Activated CD4-positive, alpha-beta T cell treated with anti-CD3 and anti-CD28 coated beads, Interleukin-2, amount 10 ng/mL, durations not matched to agents 24 days and 14 days (primary cell): ENCODE data around the gene RAP1GDS1. TPM values are rescaled to one million over a fixed set of nuclear protein-coding genes. Genes with fewer than 3 reads are reported as not detected.
A peak's percentile ranks its signal among the peaks of the same experiment; 100 is the strongest.
"Not testable (repeated sequence)": the region's sequence is repeated elsewhere in the genome, so short reads cannot be mapped to it uniquely, and the experiment has no call there.

Experiments used
- DNase-seq: peaks from one replicate; pipeline ENCODE4 v3.0.0; 2022
- H3K27ac Mint-ChIP-seq: one replicate; pipeline ENCODE4 v1.8.0; 2022; ENCODE audit warnings: mild to moderate bottlenecking, mixed read lengths
- H3K27me3 Mint-ChIP-seq: one replicate; pipeline ENCODE4 v1.8.0; 2022; ENCODE audit warnings: mixed read lengths
- H3K36me3 Mint-ChIP-seq: one replicate; pipeline ENCODE4 v1.8.0; 2022; ENCODE audit warnings: low read depth, mild to moderate bottlenecking, mixed read lengths
- H3K4me1 Mint-ChIP-seq: one replicate; pipeline ENCODE4 v1.8.0; 2021; ENCODE audit warnings: mixed read lengths
- H3K4me3 Mint-ChIP-seq: one replicate; pipeline ENCODE4 v1.8.0; 2022; ENCODE audit warnings: mild to moderate bottlenecking, moderate library complexity, mixed read lengths
- H3K9me3 Mint-ChIP-seq: one replicate; pipeline ENCODE4 v1.8.0; 2021; ENCODE audit warnings: mixed read lengths
- intact Hi-C: fragments of 100-400 bp; cut with micrococcal nuclease; formaldehyde crosslinking; loops from one replicate; pipeline ENCODE4 v1.15.1; 2023
- total RNA-seq: library from RNA; stranded (reverse); gene quantifications from 2 replicates; pipeline ENCODE4 v1.2.3, GENCODE V29; 2022

Gene RAP1GDS1
- total RNA-seq, 1 donor from 2014 or later, result 60.2 TPM

DNA sequence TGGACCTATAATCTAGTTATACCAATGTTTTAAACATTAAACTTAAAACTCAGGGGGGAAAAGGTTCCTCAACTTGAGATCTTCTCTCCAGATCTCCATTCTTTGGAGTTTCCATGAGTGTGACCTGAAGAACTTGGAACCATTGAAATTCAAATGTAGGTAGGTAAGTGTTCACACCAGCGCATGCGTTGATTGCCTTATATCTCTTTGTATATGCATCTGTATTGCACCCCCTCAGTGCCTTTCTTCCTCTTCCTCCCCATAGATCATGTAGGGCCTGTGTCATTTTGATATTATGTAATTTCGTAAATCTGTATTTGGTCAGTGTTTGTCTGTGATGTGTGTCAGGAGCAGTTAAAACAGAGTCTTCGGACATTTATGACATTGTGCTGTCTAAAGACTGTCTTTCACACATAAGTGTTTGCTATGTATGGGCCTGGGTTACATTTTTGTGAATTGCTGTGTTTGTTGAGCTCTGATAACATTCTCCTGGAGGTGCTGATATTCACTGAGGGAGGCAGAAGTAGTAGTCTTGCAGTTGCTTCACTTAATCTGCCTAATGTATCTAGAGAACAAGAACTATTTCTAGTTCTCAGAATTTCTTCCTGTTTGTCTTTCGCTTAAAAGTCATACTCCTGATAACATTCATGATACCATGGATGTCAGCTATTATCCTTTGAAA lies 126.3 kb downstream of the RAP1GDS1 start:
- Mint-ChIP-seq H3K4me3 (no peak overlapping the region), H3K9me3 (no peaks in the 10 kb centered on the region), H3K27ac (no peak overlapping the region), H3K4me1 (peaks cover 3% of the 10 kb centered on the region), H3K27me3 (no peaks in the 10 kb centered on the region), H3K36me3 (peaks cover 22% of the 10 kb centered on the region)
- DNase-seq, result no peak
- intact Hi-C loops, result no loop called here

DNA sequence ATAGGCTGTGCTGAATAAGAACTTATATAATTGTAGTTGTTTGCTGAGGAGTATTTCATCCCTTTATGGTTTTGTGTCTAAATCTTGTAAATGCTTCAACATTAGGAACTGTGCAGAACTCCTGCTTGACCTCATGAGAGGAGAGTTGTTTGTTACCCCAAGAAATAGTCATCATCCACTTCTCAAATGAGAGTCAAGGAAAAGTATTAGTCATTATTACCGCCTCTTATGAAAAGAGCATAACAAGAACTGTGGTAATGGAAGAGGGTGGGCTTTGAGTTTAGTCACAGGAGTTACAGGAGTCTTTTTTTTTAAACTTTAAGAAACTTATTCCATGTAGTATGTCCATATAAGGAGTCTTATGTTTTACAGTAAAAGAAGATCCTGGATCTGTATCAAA lies 132.9 kb downstream of the RAP1GDS1 start:
- Mint-ChIP-seq H3K27me3 (no peaks in the 10 kb centered on the region), H3K4me1 (peaks cover 1% of the 10 kb centered on the region), H3K27ac (no peak overlapping the region), H3K9me3 (peaks cover 25% of the 10 kb centered on the region), H3K4me3 (no peak overlapping the region), H3K36me3 (peaks cover 52% of the 10 kb centered on the region)
- no peak for DNase-seq
- intact Hi-C loops, result no loop called here

DNA sequence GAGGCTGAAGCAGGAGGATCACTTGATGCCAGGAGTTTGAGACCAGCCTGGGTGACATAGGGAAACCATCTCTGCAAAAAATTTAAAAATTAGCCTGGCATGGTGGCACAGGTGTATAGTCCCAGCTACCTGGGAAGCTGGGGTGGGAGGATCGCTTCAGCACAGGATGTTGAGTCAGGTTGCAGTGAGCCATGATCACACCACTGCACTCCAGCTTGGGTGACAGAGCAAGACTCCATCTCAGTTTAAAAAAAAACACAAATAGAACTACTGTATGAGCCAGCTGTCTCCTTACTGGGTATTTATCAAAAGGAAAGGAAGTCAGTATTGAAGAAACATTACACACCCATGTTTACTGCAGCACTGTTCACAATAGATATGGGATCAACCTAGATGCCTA lies 138.7 kb downstream of the RAP1GDS1 start:
- peaks cover 5% of the 10 kb centered on the region for H3K4me1 Mint-ChIP-seq
- DNase-seq, result no peak
- intact Hi-C loops, result no loop called here
- peaks cover 26% of the 10 kb centered on the region for H3K36me3 Mint-ChIP-seq
- no peaks in the 10 kb centered on the region for H3K27me3 Mint-ChIP-seq
- H3K4me3 Mint-ChIP-seq, result no peak overlapping the region
- H3K9me3 Mint-ChIP-seq, result peaks cover 37% of the 10 kb centered on the region
- no peak overlapping the region for H3K27ac Mint-ChIP-seq

DNA sequence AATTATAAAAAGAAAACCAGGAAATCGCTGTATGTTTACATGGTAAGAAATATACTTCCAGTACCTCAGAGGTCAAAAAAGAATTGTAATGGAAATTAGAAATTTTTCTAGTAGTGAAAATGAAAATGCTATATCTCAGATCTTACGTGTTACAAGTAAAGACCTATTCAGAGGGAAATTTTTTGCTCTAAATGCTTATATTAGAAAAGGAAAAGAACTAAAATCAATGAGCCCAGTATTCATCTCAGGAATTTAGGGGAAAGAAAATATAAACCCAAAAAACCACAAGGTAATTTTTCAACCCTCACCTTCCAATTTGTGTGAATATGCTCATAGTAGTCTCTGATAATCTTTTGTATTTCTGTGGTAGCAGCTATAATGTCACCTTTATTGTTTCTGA lies 145.6 kb downstream of the RAP1GDS1 start:
- H3K27ac Mint-ChIP-seq, result no peak overlapping the region
- DNase-seq, result no peak
- peaks cover 27% of the 10 kb centered on the region for H3K36me3 Mint-ChIP-seq
- intact Hi-C loops, result loop anchor here (1.0 to 5.0 kb wide), 4 partner anchors 30 to 146 kb away; partner anchors contain the start of gene RAP1GDS1
- no peak overlapping the region for H3K4me3 Mint-ChIP-seq
- H3K4me1 Mint-ChIP-seq, result peaks cover 12% of the 10 kb centered on the region
- no peaks in the 10 kb centered on the region for H3K27me3 Mint-ChIP-seq
- peaks cover 17% of the 10 kb centered on the region for H3K9me3 Mint-ChIP-seq

DNA sequence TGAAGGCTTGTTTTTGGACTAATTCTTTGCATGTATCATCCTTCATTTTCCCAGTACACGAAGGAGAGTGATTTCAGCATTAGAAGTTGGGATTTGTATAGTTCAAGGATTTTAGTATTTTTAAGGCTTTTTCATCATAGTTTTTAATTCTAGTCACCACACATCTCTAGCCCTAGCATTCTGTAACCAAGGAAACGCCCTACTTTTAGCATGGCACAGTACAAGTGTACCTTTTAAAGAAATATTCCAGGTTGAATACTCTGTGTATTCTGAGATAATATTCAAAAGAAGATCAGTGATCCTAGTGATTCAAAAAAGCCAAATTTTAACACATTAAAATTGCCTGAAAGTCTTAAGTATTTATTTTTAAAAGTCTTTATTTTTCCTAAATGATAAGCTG lies 150.5 kb downstream of the RAP1GDS1 start:
- no peak overlapping the region for H3K27ac Mint-ChIP-seq
- peaks cover 5% of the 10 kb centered on the region for H3K4me1 Mint-ChIP-seq
- no peak for DNase-seq
- peaks cover 35% of the 10 kb centered on the region for H3K36me3 Mint-ChIP-seq
- intact Hi-C loops, result no loop called here
- H3K9me3 Mint-ChIP-seq, result peaks cover 8% of the 10 kb centered on the region
- no peak overlapping the region for H3K4me3 Mint-ChIP-seq
- H3K27me3 Mint-ChIP-seq, result no peaks in the 10 kb centered on the region

DNA sequence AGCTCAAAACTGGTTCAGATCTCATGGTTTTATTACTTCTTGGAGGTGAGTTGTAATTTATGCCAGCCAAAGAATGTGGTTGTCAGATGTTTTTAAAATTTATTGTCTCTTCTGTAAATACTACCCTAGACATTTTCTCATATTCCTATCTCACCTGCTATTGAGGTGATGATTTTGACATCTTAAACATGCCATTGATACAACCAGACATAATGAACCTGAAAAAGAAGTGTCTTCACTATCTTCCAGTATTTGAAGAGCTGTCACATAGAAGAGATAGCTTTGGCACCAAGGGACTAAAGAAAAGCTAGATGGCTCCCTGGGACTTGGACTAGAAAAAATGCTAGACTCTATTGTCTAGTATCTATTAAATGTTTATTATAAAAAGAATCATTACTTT lies 155.7 kb downstream of the RAP1GDS1 start:
- Mint-ChIP-seq H3K27ac (no peak overlapping the region), H3K4me3 (no peak overlapping the region), H3K4me1 (no peaks in the 10 kb centered on the region), H3K9me3 (peaks cover 5% of the 10 kb centered on the region), H3K36me3 (peaks cover 45% of the 10 kb centered on the region), H3K27me3 (no peaks in the 10 kb centered on the region)
- intact Hi-C loops, result no loop called here
- DNase-seq, result no peak

DNA sequence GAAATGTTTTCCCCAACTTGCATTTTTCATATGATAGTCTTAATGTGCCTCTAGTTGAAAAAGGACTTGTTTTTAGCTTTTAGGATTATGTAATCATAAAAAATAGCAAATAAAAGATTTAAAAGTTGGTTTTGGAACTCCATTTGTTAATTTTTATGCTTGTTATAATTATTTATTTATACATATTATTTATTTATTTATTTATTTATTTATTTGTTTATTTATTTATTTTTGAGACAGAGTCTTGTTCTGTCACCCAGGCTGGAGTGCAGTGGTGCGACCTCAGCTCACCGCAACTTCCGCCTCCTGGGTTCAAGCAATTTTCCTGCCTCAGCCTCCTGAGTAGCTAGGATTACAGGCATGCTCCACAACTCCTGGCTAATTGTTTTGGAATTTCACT lies 159.0 kb downstream of the RAP1GDS1 start:
- H3K27me3 Mint-ChIP-seq, H3K27ac Mint-ChIP-seq, DNase-seq, H3K4me3 Mint-ChIP-seq, intact Hi-C loops, H3K4me1 Mint-ChIP-seq: not testable (repeated sequence)
- peaks cover 13% of the 10 kb centered on the region for H3K9me3 Mint-ChIP-seq
- H3K36me3 Mint-ChIP-seq, result peaks cover 58% of the 10 kb centered on the region

DNA sequence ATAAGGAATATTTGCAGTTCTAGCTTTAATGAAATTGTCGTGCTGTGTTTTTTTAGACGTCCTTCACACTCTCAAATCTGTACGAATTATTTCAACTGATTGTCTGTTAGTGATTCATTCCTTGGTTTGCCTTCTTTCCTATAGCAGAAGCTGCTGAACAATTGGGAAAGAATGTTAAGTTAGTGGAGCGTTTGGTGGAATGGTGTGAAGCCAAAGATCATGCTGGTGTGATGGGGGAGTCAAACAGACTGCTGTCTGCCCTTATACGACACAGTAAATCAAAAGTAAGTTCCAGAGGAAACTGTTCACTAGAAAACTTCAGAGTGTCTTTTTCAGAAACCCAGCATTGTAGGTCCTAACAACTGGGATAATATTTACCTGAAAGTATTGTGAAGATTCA lies 159.9 kb downstream of the RAP1GDS1 start:
- Mint-ChIP-seq H3K36me3 (peaks cover 63% of the 10 kb centered on the region), H3K27me3 (no peaks in the 10 kb centered on the region)
- intact Hi-C loops, result no loop called here

DNA sequence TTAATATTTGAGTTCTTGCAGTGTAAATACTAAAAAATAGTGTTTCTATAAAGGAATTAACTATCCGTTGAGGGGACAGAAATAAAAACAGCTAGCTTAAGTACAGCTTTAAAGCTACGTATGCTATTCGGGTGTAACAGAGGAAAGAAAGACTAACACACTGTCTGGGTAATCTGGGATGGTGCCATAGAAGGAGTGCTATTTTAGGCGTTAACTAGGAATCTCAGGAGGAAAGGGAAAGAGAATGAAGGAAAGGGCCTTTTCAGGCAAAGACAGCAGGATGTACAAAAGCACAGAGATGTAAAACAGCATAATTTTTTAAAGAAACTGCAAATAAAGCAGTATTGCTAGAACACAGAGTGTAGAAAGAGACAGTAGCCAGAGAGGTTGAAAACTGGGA lies 161.8 kb downstream of the RAP1GDS1 start:
- intact Hi-C loops, result no loop called here
- H3K36me3 Mint-ChIP-seq, result peaks cover 61% of the 10 kb centered on the region
- DNase-seq, result no peak
- H3K27me3 Mint-ChIP-seq, result no peaks in the 10 kb centered on the region
- H3K27ac Mint-ChIP-seq, result no peak overlapping the region
- no peak overlapping the region for H3K4me3 Mint-ChIP-seq
- H3K9me3 Mint-ChIP-seq, result peaks cover 35% of the 10 kb centered on the region
- H3K4me1 Mint-ChIP-seq, result peaks cover 22% of the 10 kb centered on the region

More for the DNA sequence above, 159.9 kb downstream of the RAP1GDS1 start:
- Mint-ChIP-seq H3K4me3 (no peak overlapping the region), H3K4me1 (peaks cover 14% of the 10 kb centered on the region), H3K27ac (no peak overlapping the region), H3K9me3 (peaks cover 19% of the 10 kb centered on the region)
- DNase-seq, result no peak

DNA sequence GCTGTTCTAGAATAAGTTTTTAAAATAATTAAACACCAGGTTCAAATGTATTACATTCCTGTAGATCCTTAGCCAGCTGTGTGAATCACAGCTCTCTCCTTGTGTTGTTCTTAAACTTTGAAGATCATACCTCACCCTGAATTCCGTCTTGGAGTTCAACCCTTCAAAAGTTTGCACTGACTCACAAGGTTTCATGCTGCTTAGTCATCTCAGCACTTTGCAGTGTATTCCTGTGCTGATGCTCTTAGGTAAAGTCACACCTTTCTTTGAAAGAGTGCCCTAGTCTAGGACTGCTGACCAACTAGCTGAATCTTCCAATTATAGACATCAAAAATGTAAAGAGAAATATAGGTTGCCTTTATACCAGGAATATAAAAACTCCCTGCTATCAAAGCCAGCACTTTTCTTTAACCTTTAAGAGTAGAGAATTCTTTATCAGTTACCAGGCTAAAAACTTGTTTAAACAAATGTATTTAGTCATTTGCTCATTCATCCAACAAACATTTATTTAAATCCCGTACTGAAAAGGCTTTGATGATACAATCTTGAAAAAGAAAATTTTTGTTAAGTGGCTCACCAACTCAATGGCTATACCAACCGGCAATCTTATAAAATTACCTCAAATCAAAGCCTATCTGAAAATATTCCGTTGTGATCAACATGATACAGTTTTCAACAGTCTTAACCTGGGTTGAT lies 169.7 kb downstream of the RAP1GDS1 start:
- Mint-ChIP-seq H3K9me3 (peaks cover 18% of the 10 kb centered on the region), H3K27me3 (no peaks in the 10 kb centered on the region), H3K4me3 (no peak overlapping the region), H3K4me1 (peaks cover 14% of the 10 kb centered on the region), H3K27ac (no peak overlapping the region), H3K36me3 (peaks cover 30% of the 10 kb centered on the region)
- intact Hi-C loops, result no loop called here
- no peak for DNase-seq

DNA sequence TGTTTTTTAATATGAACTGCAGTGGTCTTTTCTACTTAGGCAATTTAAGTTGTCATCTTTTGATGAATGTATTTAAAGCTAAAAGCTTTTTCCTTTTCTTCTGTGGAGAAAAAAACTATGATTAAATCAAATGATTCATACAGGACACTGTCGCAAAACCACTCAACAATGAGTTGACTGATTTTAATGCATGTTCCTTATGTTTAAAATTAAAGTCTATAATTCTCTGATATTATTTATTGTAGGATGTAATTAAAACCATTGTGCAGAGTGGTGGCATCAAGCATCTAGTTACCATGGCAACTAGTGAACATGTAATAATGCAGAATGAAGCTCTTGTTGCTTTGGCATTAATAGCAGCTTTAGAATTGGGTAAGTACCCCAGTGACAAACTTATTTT lies 172.5 kb downstream of the RAP1GDS1 start:
- Mint-ChIP-seq H3K27me3 (no peaks in the 10 kb centered on the region), H3K9me3 (no peaks in the 10 kb centered on the region), H3K36me3 (peaks cover 31% of the 10 kb centered on the region), H3K4me1 (peaks cover 3% of the 10 kb centered on the region), H3K27ac (no peak overlapping the region), H3K4me3 (no peak overlapping the region)
- intact Hi-C loops, result no loop called here
- DNase-seq, result no peak

DNA sequence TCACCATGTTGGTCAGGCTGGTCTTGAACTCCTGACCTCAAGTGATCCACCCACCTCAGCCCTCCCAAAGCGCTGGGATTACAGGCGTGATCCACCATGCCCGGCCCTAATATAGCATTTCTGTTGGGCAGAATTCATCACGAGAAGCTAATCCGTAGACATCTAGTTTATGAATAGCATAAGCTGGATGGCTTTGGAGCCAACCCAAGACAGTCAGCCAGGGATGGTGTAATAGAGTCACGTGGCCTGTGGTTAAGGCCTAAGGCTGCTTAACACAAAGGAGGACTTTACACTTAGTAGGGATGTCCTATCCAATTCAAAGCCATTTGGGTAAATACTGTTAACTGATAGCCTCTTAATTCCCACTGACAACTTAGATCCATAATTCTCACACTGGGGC lies 173.6 kb downstream of the RAP1GDS1 start:
- intact Hi-C loops, result no loop called here
- peaks cover 36% of the 10 kb centered on the region for H3K36me3 Mint-ChIP-seq
- H3K9me3 Mint-ChIP-seq, result no peaks in the 10 kb centered on the region
- peaks cover 8% of the 10 kb centered on the region for H3K4me1 Mint-ChIP-seq
- H3K27me3 Mint-ChIP-seq, result no peaks in the 10 kb centered on the region
- no peak overlapping the region for H3K27ac Mint-ChIP-seq
- DNase-seq, result no peak
- no peak overlapping the region for H3K4me3 Mint-ChIP-seq

DNA sequence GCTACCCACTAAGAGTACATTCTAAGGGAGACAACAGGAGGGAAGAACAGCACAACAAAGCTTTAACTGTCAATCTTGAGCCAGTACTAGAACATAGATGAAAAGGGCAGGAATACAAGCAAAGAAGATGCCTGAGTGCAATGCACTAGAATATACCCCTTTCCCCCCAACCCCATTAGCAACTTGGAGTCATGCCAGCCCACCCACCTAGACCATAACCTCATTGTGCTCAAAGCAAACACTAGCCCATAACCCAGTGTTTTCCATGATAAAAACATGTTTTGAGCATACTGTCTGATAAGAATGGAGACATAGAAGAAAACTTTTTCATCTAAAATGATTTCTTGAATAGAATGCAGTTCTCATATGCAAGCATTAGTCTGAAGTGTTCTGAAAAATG lies 183.2 kb downstream of the RAP1GDS1 start:
- intact Hi-C loops, result loop anchor here (10.0 kb wide), 1 partner anchor 300 kb away; the partner anchor contains the start of gene STPG2
- Mint-ChIP-seq H3K9me3 (peaks cover 3% of the 10 kb centered on the region), H3K27ac (no peak overlapping the region)

DNA sequence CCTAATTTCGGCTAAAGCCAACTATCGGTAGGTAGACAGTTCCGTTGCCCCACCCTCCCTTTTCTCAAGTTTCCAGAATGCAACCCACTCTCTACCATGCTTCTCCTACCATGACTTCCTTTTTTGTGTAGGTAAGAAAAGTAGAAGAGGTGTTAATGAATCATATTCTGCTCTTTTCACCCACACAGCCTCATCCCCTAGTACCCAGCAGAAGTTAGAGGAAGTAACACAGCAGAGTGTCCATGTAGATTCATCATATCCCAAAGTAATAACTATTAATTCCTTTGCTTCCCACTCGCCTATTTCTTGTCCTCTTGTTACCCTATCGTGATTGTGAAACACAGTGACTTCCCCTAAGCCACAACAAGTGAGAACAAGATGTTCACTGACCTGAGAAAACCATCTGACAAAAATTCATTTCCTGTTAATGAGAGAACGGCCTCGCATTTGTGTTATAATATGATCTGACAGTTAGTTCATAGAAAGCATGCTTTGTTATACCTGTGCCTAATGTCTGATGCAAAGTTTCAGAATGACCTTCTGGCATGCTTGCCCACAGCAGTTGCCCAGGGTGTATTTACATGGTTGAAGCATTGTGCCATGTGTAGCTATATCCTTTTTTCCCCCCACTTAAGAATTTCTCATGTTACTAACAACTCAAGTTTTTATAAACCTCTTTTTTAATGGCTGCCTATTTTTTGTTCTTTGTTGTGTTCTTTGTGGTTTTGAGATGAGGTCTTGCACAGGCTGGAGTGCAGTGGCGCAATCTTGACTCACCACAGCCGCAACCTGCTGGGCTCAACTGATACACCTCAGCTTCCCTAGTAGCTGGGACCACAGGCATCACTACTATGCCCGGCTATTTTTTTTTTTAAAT lies 185.6 kb downstream of the RAP1GDS1 start:
- peaks cover 35% of the 10 kb centered on the region for H3K36me3 Mint-ChIP-seq

More for the DNA sequence above, 183.2 kb downstream of the RAP1GDS1 start:
- Mint-ChIP-seq H3K27me3 (no peaks in the 10 kb centered on the region), H3K36me3 (peaks cover 51% of the 10 kb centered on the region), H3K4me1 (peaks cover 37% of the 10 kb centered on the region), H3K4me3 (no peak overlapping the region)
- DNase-seq, result no peak

More for the DNA sequence above, 185.6 kb downstream of the RAP1GDS1 start:
- peak overlapping the region; percentile 78 for H3K4me3 Mint-ChIP-seq
- H3K27ac Mint-ChIP-seq, result peak overlapping the region; percentile 96
- intact Hi-C loops, result loop anchor here (1.0 to 10.0 kb wide), 6 partner anchors 20 to 302 kb away; partner anchors contain the start of gene STPG2
- no peaks in the 10 kb centered on the region for H3K27me3 Mint-ChIP-seq
- no peaks in the 10 kb centered on the region for H3K9me3 Mint-ChIP-seq
- peaks cover 39% of the 10 kb centered on the region for H3K4me1 Mint-ChIP-seq
- peak; percentile 87 for DNase-seq
